NB4 (cell line): ENCODE measurements around the gene ABLIM1.

Experiments used
- MYC ChIP-seq: IDR thresholded peaks from 2 replicates; pipeline ENCODE4 v1.6.1; 2011; ENCODE audit warnings: low read depth, low read length
- POLR2A ChIP-seq: IDR thresholded peaks from 2 replicates; pipeline ENCODE4 v1.6.1; 2011; ENCODE audit warnings: mild to moderate bottlenecking; ENCODE audit not compliant: insufficient read length; ENCODE audit errors: extremely low read depth
- TF ChIP-seq, protein P1 (sequence below): IDR thresholded peaks from one replicate; pipeline ENCODE4 v1.5.1; 2012; ENCODE audit warnings: low read depth, low read length
- TF ChIP-seq, protein P2 (sequence below): IDR thresholded peaks from 2 replicates; pipeline ENCODE4 v1.6.1; 2011; ENCODE audit warnings: low read depth, low read length

DNA sequence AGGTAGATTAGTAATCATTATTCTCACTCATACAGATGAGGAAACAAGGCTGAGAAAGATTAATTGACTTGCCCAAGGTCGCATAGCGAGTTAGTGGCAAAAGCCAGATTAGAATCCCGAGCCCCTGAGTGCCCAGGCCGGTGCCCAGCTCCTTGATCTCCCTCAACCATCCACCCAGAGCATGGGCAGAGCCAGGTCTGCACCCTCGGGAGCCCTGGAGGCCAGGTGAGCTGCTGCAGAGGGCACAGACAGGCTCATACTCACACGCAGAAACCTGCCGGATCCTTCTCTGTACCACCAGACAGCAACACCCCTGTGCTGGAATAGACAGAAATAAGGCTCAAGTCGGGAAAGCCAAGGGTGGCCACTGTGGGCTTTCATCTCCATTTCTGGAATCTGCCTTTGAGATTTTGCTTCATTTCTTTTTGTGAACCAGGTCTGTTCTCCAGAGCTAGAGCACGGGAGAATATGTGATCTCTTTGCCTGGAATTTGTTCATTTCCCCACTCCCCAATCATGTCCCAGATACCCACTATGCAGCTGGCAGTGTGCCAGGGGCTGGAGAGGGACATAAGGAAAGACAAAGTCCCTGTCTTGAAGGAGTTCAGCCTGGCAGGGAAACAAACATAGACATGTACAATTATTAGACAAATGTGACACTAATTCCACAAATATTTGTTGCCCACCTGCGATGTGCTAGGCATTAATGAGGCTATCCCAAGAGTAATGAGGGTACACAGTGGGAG is 259.3 kb downstream of the ABLIM1 start:
- TF ChIP-seq POLR2A (no peak), MYC (no peak)
- TF ChIP-seq, protein P1, sequence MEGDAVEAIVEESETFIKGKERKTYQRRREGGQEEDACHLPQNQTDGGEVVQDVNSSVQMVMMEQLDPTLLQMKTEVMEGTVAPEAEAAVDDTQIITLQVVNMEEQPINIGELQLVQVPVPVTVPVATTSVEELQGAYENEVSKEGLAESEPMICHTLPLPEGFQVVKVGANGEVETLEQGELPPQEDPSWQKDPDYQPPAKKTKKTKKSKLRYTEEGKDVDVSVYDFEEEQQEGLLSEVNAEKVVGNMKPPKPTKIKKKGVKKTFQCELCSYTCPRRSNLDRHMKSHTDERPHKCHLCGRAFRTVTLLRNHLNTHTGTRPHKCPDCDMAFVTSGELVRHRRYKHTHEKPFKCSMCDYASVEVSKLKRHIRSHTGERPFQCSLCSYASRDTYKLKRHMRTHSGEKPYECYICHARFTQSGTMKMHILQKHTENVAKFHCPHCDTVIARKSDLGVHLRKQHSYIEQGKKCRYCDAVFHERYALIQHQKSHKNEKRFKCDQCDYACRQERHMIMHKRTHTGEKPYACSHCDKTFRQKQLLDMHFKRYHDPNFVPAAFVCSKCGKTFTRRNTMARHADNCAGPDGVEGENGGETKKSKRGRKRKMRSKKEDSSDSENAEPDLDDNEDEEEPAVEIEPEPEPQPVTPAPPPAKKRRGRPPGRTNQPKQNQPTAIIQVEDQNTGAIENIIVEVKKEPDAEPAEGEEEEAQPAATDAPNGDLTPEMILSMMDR: no peak
- TF ChIP-seq, protein P2, sequence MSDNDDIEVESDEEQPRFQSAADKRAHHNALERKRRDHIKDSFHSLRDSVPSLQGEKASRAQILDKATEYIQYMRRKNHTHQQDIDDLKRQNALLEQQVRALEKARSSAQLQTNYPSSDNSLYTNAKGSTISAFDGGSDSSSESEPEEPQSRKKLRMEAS: no peak
